SKM-1 treated with dmso at 0.1 percent for 144 hours (cell line): ENCODE results near the gene GPR17.

Experiments used
- DNase-seq: peaks from one replicate; lab custom pipeline; 2025; ENCODE audit not compliant: unreplicated experiment; lab: John Stamatoyannopoulos, UW

GPR17 gene

DNA sequence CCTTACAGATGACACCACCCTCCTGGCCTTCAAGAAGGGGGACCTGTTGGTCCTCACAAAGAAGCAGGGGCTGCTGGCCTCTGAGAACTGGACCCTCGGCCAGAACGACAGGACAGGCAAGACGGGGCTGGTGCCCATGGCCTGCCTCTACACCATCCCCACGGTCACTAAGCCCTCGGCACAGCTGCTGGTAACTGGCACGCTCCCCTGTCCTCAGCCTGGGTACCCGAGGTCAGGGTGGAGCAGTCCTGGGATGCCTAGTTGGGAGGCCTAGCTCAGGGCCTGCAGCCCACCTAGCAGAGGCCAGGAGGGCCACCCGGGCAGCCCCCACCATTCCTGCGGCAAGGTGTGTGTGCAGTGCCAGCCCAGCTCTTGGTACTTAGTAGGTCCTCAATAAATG lies 16.3 kb upstream of the GPR17 start:
- no peak for DNase-seq

DNA sequence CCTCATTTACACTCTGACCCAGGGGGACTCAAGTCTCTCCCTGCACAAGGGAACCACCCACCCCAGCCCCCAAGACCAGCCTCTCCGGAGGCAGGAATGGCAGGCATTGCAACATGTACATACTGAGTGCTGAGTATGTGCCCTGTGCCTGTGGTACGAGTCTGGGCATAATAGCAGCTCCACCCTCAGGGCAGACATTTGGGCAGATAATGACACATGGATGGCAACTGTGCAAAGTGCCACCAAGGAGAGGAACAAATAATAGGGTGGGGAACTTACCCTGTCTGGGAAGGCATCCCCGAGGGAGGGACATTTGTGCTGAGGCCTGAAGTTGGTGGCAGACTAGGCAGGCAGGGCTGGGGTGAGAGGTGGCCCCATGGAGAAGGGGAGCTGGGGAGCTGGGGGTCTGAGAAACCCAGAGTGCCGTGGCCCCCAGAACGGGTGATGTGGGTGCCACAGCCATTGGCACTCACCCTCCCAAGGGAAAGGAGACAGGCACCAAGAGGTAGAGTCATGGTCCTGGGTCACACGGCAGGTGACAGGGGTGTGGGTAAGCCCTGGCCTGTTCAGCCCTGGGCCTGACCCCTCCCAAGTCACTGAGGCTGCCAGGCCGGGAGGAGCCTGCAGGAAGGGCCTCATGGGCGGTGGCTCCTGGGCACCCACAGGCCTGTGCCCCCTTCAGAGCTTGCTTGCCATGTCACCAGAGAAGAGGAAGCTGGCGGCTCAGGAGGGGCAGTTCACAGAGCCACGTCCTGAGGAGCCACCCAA lies 15.7 kb upstream of the GPR17 start:
- no peak for DNase-seq

DNA sequence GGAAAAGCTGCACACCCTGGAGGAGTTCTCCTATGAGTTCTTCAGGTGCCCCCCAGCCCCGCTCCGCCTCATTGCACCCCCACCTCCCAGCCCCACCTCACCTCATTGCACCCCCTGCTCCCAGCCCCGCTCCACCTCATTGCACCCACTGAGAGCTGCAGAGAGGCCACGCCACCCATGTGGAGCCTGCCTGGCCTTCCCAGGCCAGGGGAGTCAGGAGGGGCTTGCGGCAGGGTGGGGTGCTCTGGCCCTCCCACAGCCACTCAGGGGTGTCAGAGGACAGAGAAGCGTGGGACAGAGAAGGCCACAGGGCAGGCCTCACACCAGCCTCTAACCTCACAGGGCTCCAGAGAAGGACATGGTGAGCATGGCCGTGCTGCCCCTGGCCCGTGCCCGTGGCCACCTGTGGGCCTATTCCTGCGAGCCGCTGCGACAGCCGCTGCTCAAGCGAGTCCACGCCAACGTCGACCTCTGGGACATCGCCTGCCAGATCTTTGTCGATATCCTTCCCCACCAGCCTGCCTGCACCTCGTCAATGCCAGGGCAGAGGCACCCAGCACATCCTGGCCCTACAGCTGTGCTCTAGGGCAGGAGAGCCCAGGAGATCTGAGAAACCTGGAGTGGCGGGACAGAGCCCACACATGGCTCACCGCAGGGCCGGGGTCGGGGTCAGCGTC lies 15.0 kb upstream of the GPR17 start:
- no peak for DNase-seq

DNA sequence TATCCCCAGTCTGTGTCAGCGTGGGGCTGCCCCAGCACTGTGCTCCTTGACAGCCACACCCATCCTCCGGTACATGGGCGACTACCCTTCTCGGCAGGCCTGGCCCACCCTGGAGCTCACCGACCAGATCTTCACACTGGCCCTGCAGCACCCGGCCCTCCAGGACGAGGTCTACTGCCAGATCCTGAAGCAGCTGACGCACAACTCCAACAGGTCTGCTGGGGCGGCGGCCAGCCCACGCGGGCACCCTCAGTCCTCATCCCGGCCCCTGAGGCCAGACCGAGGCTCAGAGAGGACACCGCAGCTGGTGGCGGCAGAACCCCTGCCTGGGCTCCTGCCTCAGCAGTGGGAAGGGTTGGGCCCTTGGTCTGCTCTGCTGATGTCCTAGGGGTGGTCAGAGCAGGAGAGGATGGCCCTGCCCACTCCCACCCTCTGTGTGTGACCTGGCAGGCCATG lies 14.4 kb upstream of the GPR17 start:
- no peak for DNase-seq

DNA sequence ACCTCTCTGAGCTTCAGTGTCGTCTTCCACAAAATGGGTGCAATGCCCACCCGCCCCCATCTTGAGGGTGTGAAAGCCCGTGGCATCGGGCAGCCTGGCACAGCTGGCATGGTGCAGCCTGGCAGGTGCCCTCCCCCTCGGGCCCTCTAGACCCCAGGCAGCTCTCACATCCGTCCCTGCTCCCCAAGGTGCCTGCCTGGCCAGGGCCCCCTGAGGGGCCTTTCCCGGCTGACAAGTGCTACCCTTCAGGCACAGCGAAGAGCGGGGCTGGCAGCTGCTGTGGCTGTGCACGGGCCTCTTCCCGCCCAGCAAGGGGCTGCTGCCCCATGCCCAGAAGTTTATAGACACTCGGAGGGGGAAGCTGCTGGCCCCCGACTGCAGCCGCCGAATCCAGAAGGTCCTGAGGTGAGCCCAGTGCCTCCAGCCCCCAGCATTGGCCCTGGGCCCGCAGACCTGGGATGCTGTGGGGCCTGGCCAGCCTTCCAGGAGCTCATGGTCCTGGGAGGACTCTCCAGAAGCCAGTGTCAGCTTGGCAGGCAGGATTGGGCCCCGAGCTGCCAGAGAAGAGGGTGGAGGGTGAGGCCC lies 13.9 kb upstream of the GPR17 start:
- DNase-seq, result no peak

DNA sequence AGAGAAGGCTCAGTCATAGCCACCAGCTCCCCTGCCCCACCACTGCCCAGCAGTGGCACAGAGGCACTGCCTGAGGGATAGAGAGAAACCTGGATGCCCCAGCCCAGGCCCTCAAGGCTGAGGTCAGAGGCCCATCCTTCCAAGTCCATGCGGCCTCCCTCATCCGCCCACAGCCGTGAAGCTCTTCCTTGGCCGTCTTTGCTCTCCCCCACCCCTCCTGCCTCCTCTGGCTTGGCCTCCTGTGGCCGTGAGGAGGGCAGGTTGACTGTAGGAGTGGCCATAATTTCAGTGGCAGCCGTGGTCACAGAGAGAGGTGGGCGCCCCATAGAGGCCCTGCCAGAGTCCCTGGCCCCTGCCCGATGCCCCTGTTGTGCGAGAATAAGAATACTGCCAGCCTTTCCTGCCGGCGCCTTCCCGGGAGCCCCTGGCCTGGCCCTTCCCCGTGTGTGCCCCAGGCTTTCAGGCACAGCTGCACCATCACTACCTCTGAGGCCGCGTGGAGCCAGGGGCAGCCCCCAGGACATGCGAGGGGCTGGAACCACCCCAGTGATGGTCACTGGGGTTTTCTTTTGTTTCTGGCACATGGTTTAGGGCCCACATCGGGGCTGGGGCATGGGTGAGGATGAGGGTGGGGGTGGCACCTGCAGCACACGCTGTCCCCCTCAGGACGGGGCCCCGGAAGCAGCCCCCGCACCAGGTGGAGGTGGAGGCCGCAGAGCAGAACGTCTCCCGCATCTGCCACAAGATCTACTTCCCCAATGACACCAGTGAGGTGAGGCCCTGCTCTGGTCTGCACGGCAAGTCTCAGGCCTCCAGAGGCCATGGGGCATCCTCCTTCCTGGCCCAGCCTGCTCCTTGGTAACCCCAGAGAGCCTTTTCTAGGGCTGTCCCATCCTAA lies 13.1 kb upstream of the GPR17 start:
- DNase-seq, result no peak

DNA sequence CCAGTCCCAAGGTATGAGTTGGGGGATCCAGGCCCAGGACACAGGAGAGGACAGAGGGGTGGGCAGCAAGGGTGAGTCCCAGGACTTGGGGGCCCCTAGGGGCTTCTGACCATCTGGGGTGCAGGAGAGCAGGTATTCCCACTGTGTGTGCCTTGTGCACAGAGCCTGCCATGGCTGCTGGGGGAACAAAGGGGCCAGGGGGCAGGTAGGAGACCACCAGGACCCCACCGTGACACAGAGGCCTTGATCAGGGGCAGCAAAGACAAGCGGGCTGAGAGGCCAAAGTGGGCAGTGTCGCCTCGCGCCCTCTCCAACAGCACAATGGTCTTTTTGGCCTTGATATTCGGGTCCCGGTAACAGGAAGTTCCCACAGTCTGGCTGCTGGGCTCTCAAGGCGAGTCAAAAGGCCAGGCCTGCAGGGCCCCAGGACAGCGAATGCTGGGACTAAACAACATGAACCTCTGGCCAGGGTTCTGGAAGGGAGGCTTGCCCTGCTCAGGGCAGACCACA lies 12.3 kb upstream of the GPR17 start:
- no peak for DNase-seq

DNA sequence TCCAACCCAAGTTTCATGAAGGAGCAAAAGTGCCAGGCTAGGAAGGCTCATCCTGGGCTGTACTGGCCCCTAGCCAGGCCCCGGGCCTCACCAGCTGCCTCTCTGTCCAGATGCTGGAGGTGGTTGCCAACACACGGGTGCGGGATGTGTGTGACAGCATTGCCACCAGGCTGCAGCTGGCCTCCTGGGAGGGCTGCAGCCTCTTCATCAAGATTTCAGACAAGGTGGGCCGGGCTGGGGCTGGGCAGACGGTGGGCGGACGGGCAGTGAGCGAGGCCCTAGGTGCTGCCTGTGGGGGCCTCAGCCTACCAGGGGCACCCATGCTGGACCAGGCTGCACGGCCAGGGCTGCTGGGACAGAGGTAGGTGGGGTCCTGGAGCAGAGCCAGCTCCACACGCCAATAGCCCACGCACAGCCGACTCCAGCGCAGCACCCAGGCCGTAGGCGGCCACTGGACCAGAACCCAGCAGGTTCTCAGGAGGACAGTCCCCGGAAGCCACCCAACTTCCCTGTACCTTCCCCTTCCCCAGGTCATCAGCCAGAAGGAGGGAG lies 11.8 kb upstream of the GPR17 start:
- no peak for DNase-seq

DNA sequence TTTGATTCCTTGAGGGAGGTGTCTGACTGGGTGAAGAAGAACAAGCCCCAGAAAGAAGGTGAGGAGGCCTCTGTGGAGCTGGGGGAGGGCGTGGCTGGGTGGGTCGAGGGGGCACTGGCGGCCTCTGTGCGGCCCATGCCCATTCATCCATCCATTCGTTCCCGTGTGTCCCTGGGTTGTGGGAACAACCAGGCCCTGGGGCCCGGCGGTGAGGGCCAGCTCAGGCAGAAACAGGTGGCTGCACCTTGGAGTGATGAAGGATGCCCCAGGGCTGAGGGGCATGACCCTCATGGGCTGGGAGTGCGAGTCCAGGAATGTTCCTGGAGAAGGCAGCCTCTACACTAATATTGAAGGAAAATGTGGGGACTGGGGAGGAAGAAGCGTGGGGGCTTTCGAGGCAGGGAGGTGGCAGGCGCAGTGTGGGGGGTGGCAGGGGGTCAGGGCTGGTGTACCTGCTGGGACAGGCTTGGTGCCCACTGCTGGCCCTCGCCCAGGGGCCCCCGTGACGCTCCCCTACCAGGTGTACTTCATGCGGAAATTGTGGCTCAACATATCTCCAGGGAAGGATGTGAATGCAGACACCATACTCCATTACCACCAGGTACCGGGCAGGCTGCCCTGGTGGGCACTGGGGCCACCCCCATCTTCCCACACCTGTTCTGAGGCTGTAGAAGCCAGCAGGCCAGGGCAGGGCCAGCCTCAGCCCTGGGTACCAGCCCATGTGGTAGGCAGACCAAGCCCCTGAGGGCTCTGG lies 11.2 kb upstream of the GPR17 start:
- DNase-seq, result no peak

DNA sequence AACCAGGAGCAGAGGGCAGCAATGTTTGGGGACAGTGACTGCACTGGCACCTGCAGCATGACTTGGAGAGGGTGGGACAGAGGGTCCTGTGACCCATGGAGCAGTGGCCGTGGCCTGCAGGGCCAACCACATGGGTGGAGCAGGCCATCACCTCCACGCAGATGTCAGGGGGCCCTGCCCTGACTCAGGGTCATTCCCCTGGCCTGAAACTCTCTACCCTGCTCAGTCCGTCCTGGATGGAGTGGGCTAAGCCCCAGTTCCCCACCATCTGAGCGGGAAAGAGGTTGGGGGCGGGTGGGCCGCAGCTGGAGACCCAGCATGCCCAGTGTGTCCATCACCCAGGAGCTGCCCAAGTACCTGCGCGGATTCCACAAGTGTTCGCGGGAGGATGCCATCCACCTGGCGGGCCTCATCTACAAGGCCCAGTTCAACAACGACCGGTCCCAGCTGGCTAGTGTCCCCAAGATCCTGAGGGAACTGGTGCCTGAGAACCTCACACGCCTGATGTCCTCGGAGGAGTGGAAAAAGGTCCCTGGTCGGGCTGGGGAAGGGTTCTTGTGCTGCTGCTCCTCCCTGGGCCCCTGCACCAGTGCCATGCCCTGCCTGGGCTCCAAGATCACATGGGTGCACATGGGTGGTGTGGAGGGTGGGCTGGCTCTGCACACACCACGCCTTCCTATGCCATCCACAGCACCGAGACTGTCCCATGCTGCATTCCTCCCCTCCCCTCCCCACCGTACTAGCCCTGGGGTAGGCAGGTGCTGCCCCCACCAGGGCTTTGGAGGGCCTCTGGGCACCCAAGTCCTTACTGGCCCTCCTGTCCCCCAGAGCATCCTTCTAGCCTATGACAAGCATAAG lies 10.3 kb upstream of the GPR17 start:
- no peak for DNase-seq

DNA sequence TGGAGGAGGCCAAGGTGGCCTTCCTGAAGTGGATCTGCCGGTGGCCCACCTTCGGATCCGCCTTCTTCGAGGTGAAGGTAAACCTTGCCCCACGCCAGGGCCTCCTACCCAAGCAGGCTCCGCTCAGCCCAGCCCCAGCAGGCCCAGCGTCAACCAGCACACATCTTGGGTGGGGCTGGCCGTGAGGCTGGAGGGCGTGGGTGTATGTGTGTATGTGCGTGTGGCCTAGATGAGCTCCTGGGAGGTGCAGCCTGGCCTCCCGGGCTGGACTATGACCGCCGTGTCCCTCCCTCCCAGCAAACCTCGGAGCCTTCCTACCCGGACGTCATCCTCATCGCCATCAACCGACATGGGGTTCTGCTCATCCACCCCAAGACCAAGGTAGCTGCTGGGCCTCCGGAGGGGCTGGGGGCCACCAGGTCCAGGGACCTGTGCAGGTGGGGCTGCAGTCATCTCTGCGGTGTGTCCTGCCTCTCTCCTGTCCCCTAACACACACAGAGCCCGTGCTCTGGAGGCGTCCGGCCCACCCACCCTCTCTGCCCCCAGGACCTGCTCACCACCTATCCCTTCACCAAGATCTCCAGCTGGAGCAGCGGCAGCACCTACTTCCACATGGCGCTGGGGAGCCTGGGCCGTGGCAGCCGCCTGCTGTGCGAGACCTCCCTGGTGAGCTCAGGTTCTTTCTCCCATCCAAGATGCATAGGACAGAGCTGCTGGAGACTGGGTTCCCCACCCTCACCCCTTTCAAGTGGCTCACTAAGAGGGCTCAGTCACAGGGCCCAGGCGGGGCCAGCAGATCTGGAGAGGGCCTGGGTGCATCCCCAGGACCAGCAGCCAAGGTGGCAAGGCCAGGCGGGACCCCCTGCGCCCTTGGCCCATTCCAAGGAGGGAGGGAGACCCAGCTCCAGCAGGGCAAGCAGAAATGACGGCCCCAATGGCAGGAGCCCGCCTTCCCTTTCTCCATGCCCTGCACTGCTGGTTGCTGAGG lies 9.4 kb upstream of the GPR17 start:
- DNase-seq, result no peak

DNA sequence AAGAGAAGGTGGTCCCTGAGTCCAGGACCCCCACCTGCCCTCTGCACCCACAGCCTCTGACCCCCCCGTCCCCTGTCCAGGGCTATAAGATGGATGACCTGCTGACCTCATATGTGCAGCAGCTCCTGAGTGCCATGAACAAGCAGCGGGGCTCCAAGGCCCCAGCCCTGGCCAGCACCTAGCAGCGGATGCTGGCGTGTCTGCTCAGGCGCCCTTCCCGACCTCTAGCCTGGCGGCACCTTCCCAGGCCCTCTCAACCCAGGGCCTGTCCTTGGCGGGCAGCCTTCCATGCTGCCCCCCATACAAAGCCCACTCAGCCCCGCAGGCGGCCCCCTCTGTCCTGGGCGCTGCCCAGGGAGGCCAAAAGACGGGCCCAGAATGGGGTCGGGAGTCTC lies 8.7 kb upstream of the GPR17 start:
- no peak for DNase-seq

DNA sequence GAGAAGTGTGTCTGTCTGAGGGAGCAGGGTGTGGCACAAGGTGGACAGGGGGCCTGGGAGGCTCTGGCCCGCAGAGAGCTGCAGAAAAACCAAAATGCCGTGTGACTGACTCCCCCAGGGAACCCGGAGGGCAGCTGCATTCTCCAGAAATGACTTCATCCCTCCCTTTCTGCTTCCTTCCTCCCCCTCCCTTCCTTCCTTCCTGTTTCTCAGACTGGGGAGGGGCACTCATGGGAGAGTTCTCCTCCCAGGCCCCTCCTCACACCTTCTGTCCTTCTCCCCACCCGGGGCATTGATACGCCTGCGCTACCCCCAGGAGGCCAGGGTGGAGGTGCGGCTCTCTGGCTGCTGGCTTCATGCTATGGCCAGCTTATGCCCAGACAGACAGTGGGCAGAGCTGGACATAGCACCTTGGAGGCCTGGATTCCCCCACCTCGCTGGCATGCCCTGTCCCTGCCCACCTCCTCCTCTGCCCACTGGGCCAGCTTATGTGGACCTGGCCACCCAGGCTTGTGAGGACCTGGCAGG lies 8.2 kb upstream of the GPR17 start:
- peak; percentile 71 for DNase-seq

DNA sequence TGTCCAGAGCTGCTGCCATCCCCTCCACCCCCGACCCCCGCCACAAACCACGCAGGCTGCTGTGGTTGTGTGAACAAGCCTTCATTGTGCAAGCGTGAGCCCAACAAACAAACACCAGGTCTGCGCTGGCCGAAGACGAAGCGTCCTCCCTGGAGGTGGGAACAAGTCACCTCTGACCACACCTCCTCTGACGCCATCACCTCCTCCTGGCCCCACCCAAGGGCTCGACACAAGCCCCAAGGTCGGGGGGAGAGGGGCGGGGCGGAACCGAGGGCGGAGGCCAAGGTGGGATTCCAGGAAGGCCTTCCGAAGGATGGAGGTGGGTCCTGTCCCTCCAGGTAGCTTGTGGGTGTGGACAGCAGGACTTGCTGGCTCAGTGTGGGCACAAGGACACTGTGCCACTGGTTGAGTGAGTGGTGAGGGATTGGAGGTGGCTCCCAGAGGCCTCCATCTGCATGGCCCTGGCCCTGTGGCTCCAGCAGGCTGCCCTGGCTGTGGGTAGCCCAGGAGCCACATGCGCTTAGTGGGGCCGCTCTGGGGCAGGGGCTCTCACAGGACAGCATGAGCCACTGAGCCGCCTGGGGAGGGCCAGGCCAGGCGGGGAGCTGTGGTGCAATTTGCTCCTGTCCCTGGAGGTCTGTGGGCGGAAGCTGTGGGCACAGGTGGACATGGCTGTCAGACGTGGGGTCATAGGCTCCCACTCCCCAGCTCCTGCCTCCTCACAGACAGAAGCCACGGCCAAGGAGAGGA lies 7.4 kb upstream of the GPR17 start:
- DNase-seq, result no peak

DNA sequence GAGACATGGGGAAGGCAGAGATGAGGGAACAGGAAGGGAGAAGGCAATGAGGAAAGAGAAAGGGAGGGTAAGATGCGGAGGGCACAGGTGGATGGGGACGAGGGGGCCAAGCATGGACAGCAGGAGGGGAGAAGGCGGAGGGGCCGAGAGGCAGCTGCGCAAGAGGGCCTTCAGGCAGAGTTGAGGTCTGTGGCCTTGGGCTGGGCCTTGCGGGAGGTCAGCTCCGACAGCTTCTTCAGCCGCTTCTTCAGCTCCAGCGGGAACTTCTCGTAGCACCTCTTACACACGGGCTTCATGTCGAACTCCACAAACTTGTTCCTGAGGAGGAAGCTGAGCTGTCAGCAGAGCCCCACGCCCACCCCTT lies 6.9 kb upstream of the GPR17 start:
- DNase-seq, result no peak

DNA sequence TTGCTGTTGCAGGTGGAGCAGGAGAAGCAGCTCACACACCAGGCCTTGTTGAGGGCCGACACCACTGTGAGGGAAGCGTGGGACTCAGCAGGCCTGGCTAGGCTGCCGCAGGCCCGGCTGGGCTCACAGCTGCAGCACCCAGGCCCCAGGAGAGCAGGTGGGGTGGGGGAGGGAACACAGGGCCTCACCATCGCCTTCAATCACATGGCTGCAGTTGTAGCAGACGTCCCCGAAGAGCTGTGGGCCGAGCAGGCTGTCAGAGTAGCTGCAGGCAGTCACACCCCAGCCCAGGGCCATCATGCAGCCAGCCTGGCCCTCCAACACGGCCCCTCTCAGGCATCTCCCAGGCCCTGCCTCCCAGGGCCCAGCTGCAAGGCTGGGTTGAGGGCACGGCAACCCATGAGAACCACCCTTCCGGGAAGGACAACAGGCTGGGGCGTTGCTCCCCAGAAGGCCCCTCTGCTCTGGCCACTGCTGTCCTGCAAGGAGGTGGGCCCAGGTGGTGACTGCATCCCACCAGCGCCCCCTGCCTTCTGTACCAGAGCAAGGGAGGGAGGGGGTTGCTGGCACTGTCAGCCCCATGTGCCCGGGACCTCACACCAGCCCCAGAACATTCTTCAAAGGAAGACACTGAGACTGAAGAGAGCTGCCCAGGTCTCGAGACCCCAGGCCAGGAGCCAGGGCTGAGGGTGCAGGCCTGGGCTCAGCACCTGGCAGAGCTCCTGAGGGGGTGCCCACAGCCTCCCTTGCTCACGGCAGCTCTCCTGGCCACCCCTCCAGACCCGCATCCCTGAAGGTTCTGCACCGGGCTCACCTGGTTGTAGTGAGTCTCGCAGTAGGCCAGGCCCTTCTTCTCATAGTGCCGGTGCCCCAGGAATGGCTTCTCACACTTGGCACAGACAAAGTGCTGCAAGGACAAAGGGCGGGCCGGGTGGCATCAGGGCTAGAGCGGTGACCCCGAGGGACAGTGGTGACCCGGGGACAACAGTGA lies 5.6 kb upstream of the GPR17 start:
- no peak for DNase-seq
